SKM-1 (cell line): ENCODE data around the gene TSHZ3.

Source experiments
- DNase-seq: peaks from one replicate; lab custom pipeline; 2025; ENCODE audit not compliant: unreplicated experiment; lab: John Stamatoyannopoulos, UW

The TSHZ3 gene

DNA sequence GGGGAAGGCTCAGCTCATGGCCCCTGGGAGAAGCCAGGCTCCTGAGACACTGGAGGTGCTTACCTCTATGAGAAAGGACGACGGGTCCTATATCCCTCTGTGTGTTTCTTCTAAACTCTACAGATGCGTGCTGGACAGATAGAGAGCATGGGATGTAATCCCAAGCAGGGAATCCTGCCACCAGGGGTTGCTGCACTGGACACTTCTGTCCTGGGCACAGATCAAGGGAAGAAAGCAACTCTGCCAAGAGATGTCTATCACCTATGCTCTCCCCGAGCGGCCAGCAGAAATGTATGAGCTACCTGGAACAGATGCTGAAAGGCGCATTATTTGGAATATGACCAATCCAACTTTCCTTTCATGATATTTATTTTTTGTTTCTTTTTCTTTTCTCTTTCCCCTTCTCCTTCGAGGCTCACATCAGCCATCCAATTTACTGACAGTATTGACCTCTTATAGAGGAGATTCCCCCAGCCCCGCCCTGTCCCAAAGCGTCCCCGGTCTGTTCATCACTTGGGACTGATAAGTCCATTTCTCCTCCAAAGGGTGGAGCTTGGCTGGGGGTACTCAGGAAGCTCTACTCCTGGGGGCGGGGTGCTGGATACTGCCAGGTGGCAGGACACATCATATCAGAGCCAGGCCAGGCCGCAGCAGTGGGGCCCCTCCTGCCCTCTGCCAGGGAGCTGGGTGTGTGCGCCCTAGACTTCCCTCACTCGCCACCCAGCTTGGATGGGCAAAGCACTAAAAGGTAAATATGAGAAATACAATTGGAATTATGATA, 34.2 kb downstream of the TSHZ3 start:
- no peak for DNase-seq

DNA sequence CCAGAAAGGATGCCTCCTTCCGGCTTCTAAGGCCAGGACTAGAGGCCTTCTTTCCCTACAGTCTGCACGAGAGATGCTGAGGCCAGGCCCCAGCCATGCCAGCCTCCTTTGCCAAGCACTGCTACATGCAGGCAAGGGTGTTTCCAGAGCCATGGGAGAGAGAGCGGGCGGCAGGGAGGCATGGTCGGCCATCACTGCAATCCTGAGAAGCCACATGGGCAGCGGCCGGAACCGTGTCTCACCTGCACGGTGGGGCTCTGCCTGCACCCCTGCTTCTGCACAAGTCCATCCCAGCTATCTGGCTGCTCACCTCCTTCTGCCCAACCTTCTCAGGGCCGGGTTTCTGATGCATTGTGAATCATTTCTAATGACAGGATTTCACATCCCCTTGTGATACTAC, 35.1 kb downstream of the TSHZ3 start:
- DNase-seq, result no peak

DNA sequence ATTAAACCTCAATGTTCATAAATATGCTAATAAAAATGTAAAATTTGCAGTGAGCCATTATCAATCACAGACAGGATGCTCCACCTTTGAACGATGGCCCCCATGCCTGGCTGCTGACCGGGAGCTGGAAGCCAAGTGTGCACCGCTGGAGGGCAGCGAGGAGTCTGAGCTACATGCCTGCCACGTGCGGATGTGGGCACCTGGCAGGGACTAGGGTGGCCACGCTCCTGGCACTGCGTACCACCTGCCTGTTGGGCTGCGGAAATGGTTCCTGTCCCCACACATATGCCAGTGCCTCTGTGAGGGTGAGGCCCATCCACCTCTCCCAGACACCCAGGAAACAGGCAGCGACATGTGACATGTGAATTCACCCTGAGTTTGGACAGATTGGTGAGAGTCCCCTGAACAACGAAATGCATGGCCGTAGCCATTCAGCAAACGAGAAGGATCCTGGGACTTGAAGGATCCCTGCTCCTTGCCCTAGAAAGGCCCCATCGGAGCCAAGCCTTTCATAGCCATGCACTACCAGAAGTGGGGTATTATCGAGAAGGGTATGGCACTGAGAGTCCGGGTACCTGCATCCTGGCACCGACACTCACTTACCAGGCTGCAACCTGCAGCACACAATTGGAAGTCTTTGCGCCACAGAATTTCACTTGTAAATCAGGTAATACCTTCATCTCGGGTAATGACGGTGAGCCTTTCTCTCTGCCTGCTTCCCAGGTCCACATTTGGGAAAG, 35.8 kb downstream of the TSHZ3 start:
- DNase-seq, result no peak

DNA sequence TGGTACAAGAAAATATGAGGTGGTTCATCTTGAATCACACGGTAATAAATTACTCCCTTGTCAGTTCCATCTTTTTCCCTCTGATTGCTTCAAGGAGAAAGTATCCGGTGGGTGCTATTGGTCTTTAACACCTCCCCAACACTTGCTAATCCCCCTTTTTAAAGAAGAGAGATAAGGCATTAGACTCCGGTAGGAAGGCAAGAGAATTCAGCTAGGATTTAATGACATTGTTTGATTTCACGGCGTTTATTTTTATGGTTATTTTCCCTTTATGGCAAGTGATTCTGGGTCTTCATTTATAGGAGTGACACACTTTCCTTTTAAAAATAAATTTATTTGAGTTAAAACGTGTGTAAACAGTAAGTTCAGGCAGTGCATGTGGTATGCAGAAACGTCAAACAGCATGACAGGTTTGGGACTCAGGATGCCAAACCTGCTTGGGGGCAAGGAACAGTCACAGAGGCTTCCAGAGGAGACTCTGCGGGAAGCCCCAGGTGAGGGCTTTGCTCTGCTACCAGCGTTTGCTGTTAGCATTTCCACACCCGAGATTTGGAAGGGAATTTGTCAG, 36.5 kb downstream of the TSHZ3 start:
- no peak for DNase-seq

DNA sequence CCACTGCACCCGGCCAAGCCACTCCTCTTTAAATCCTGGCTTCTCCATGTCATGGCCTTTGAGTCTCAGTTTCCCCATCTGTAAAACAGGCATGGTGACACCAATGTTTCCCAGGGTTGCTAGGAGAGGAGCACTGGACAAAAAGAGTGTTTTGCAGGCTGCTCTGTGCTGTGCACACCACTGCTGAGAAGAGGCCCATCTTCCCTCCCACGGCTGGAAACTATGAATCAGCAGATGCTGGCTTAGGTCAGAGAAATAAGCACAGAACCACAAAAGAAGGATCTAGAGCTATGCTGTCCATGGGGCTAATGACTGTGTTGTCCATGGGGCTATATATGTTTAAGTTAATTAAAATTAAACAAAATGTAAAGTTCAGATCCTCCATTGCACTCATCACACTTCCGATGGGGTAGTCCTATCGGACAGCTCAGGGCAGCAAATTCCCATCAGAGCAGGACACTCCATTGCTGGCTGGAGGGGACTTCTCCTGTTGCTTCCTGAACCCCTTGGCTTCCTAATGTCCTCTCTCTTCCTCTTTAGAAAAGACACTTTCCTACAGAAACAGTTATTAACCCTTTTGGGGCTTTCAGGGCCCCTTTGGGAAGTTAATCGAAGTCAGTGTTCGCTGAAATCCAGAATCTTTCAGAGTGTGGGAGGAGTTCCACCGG, 37.1 kb downstream of the TSHZ3 start:
- DNase-seq, result peak; percentile 27

DNA sequence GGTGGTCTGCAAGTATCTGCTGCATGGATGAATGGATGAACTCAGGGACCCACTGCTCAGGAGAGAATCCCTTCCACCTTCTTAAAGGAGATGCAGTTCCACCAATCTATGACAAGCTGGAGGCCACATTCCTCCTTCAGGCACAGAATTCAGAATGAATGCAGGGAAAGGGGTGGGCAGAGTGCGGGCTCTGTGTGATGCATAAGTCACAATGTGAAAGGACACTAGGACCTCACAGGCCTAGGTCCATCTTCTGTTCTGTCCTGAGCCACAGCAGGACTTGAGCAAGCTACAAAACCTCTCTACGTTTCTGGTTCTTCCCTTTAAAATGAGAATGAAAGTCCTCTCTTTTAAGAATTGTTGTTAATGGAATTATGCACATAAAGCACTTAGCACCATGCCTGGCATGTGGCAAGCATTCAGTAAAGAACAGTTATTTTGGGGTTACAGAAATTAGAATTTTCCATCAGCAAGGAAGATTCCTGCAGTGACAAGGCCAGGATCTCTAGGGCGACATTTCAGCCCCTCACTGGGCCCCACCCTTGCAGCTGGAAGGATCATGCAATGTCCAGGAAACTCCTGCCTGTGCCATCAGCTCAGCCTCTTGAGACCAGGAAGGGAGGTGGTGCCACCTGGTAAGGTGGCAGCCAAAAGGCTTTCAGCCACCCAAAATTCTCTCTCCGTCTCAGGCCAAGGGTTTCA, 38.7 kb downstream of the TSHZ3 start:
- no peak for DNase-seq

DNA sequence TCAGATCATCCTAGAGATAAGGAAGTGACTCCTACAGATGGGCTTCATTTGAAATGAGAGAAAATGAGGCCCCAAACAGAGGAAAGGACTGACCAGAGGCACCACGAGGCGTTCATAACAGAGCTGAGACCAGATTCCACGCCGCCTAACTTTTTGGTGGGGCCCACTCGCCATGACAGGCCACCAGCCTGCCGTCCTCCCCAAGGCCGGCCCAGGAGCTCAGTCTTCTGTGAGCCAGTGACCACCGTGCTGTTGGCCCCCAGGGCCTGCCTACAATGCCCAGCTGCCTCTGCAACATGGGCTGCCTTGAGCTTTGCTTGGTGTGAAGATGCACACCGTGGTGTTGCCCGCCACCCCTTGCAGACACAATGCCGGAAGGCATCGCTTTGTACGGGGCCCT, 40.5 kb downstream of the TSHZ3 start:
- no peak for DNase-seq

DNA sequence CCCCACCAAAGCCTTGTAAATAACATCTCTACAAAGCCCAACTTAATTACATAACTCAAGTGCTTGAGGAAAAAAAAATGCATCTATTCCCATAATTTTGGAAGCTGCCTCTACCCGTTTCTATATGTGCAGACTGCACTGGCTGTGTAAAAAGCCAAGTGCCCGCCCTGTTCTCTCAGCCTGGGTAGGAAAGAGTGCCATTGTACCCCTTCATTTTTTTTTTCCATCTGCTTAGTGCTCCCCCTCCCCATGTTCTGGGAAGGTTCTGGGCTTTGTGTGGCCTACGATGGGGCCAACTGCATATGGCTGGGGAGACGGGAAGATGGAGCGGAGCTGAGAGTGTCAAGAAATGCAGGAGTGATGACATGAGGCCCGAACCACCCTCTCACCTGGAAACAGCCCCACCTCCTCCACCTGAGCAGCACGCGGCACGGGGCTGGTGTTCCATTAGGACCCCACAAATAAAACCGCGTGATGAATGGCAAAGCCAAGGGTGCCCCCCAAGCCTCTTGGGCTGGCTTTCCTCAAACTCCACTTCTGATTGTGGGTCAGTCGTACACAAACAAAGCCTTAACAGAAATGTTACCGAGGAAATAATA, 42.1 kb downstream of the TSHZ3 start:
- no peak for DNase-seq

DNA sequence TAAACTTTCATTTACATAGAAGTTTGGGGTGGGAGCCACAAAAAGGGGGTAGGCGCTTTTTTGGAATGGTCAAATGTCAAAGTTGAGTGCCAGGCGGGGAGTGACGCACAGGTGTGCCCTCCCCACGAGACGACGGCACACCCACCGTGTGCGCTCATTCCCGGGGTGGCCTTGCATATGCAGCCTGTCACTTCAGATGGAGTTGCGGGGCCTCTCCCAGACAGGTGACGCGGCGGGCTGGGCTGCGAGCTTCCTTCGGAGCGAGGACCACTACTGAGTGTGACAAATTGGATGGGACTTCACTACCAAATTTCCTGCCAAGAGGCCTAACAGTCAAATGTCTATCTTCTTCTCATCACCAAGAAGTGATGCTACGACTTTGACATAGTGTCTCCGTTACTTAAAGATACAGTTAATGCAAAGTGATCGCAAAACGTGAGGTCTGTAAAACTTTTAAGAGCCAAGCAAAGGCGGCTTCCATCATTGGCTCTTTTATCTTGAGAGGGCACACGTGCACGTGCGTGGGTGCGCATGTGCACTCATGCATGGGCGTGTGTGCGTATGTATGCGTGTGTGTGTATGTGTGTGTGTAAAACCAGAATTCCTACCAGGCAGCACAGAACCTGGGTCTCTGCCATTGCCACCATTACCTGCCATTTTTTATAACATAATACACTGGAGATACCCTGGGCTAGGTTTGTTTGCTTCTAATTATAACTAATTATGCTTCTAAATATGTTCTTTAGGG, 43.1 kb downstream of the TSHZ3 start:
- no peak for DNase-seq

DNA sequence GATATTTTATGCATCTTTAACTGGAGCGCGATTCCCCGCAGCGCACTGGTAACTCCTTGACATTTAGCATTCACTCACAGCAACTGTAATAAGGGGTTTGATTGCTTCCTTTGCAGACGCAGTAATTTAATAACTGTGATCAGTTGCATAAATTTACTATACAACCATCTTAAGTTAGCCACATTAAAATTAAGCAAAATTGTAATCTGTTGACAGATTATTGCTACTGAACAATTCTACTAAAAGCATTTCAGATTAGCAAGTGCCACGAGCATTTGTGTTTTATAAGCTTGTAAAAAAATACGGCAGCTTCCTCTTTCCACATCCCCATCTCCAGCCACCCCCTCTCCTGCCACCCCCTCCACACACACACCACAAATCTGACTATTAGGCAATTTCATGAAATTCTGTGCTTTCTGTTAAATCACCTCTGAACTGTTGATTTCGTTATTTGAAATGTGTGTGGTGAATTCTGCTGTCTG, 44.4 kb downstream of the TSHZ3 start:
- peak; percentile 84 for DNase-seq

DNA sequence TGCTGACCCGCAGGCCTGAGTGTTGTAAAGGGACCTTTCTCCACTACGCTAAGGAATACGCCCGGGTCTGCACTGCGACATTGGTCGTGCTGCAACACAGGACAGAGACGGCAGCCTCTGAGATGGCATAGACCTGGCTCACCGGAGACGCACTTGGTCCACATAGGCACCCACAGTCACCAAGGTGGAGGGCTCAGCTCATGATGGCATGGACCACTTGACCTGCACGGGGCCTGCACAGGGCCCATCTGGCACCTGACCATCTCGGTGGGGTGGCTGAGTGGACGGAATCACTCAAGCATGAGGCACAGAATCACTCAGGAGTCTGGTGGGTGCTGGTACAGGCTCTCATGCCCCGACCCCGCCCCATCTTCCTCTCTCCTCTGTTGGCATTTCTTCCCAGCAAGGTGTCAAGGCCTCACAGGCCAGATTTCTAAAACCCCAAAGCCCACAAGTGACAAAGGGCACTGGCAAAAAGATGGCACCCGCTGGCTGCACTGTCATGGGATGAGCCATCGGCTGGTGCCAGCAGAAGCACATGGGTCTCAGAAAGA, 45.9 kb downstream of the TSHZ3 start:
- no peak for DNase-seq

DNA sequence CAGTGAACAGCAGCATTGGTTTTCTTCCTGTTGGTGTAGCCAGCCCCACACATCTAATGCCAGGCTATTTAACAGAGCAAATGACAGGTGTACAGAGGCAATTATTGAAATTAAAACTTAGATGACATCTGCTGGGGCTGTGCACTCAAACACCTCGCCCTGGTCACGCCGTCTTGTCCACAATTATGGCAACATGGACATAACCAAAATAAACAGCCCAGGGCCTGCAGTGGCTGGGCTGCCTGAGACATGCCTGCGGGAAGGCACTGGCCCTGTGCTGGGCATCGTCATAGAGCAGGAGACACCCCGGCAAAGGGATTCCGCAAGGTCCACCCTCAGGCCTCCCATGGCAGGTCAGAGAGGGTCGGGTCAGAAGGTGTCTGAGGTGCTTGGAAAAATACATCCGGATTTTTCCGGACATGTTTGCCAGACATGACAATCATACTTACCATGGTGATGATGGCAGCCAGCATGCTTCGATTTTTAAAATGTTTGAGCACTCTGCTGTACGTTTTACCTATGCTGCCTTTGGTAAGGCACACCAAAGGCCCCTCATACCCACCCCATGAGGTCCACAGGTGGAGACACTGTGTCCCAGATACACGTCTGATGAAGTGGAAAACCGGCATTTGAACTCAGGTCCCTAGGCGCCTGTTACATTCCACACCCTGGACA, 47.8 kb downstream of the TSHZ3 start:
- DNase-seq, result no peak

DNA sequence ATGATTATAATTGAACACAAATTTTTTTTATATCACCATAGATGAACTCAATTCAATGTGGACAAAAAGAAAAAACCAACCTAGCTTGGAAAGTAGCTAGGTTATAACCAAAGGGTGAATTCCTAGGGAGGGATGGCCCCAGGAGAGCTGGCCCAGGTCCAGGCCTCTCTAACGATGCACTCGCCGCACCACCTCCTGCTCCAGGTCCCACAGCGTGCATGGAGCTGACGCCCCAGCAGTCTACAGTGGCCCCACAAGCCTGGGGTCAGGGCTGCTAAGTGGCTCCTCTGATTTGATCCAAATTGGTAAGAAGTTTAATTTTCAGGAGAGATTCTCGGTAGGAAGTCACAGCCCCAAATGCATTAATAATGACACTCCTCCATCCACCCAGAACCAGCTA, 48.8 kb downstream of the TSHZ3 start:
- DNase-seq, result no peak

DNA sequence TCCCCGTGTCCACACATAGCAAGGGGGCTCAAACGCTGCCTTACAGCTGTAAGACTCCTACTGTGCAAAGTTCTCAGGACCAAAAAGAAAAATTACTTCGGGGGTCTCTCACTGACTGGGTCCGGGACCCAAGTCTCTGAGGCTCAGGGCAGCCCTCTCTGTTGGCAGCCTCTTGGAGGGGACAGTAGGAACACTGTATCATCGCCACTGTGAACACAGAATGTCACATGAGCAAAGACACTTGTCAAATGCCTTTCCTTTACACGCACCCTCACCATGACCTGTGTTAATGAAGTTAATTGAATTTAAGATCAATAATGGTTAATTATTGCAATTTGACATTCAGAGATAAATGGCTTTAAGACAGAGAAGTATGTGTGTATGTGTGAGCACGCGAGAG, 49.6 kb downstream of the TSHZ3 start:
- DNase-seq, result no peak

DNA sequence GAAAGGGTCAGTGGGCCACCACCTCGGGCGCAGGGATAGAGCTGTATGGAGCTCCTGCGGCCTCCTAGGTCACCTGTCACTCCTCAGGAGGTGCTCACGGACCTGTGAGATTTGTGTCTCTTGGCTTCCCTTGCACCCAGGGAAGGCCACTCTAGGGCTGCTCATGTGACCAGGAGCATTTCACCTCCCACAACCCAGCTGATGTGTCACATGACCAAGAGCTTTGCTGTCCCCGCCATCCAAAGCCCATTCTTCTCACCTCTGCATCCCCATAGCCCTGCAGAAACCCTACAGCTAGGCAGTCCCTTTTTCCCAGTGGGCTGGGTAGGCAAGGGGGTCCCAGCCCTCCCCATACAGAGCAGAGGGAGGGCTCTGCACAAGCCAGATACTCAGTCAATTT, 51.2 kb downstream of the TSHZ3 start:
- DNase-seq, result no peak

DNA sequence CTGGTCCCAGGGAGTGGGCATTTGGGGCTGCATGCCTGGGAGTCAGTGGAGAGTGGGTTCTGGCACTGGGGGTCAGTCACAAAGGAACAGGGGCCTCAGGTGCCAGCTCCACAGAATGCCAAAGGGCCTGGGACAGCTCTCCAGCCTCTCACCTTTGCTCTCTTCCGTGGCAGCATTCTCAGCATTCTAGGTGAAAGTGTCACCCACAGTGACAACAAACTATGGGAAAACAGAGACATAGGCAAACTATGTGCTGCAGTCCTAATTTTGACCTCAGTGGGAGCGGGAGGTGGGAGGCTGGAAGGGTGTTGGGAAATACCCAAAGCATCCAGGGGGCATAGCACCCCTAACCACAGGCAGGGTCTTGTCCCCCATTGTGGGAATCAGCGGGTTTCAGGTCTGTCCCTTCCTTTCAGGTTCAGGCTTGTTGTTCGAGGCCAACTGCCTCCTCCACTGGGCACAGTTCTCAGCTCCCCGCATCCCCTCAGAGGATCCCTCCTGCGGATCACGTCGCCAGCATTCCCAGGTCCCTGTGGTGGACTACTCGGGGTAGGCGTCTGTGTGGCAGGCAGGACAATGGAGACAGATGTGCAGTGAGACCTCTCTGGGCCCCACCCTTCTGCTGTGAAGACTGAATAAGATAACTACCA, 52.4 kb downstream of the TSHZ3 start:
- no peak for DNase-seq

DNA sequence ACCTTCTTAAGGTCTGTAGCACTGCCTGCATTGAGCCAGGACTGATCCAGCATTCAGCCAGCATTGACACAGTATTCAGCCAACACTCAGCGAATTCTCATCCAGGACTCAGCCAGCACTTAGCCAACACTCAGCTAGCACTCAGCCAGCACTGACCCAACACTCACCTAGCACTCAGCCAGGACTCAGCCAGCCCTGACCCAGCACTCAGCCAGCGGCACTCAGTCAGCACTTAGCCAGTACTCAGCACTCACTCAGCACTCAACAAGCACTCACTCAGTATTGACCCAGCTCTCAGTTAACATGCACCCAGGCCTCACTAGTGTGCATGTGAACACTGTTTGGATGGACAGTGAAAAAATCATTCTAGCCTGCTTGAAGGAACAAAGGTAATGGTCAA, 55.0 kb downstream of the TSHZ3 start:
- DNase-seq, result no peak

DNA sequence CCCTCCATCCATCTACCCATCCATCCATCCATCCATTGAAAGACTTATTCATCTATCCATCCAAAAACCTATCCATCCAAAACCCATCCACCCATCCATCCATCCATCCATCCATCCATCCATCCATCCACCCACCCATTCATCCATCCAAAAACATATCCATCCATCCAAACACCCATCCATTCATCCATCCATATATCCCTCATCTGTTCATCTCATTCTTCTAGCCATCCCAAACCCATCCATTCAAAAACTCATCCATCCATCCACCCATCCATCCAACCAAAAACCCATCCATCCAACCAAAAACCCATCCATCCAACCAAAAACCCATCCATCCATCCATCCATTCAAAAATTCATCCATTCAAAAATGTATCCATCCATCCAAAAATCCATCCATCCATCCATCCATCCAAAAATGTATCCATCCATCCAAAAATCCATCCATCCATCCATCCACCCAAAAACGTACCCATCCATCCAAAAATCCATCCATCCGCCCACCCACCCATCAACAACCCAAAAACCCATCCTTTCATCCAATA, 56.5 kb downstream of the TSHZ3 start:
- DNase-seq, result no peak
